Thyroid gland (tissue), 4 donors: Measurements from ENCODE around the gene CEP170B.

ENCODE experiments used
- CTCF ChIP-seq, 6 experiments: fragments of 200-600 bp in 3 of 6; fragments of 450-650 bp in 3 of 6; sonication (generic) in 3 of 6; IDR thresholded peaks; one replicate each; pipeline ENCODE4 v1.5.1; 2016 to 2019; ENCODE audit warnings: antibody characterized with exemption in 6 of 6, mild to moderate bottlenecking in 2 of 6, inconsistent platforms in 1 of 6, moderate library complexity in 1 of 6
- POLR2A ChIP-seq, 2 donors: fragments of 450-650 bp; IDR thresholded peaks; one replicate each; pipeline ENCODE4 v1.6.1; 2017; ENCODE audit warnings: antibody characterized with exemption in 2 of 2, mild to moderate bottlenecking in 2 of 2, moderate library complexity in 1 of 2

GRCh38 chr14:104898870-104899510 is 33.9 kb downstream of the CEP170B start:
- TF ChIP-seq POLR2A (IDR thresholded peaks at IDR 0.05) (no peak), CTCF (IDR thresholded peaks at IDR 0.05) (no peak)
